PC-9 (cell line): Measurements from ENCODE around the gene RRAD.

Experiments
- CTCF ChIP-seq: fragments of 200-600 bp; sonication (generic); conservative IDR thresholded peaks from 2 replicates; pipeline ENCODE4 v1.6.1; 2017; ENCODE audit warnings: mixed run types, antibody characterized with exemption, mild to moderate bottlenecking, moderate library complexity
- EZH2 ChIP-seq: fragments of 200-600 bp; sonication (generic); IDR thresholded peaks from 2 replicates; pipeline ENCODE4 v1.8.0; 2017; ENCODE audit warnings: antibody characterized with exemption, low read depth

GRCh38 chr16:66872943-66873684, 52.2 kb downstream of the RRAD start:
- TF ChIP-seq CTCF (peak; percentile 91), EZH2 (no peak)
